HCT116 (cell line): Measurements from ENCODE around the gene ZNF787. TPM values are rescaled to one million over a fixed set of nuclear protein-coding genes. Genes with fewer than 3 reads are reported as not detected.
"Not testable (repeated sequence)": the region's sequence is repeated elsewhere in the genome, so short reads cannot be mapped to it uniquely, and the experiment has no call there.

Experiments
- ATAC-seq: fragments of 200-7000 bp; cut with Tn5 transposase; 2 replicates; pipeline ENCODE4 v1.9.1; 2020; ENCODE audit warnings: mild to moderate bottlenecking, moderate library complexity
- BruUV-seq: library from RNA; stranded (reverse); fragments of 400-500 nt; replicated peaks from 2 replicates; lab custom pipeline; 2021; lab: Mats Ljungman, UMichigan
- CTCF ChIA-PET: fragments of 300-600 bp; sonication (Branson Sonifier 250); formaldehyde crosslinking; loops from one replicate; lab custom pipeline; 2021; ENCODE audit warnings: antibody characterized with exemption; lab: Charles Lee
- POLR2A ChIA-PET: fragments of 300-600, 350-600 bp; sonication (Branson Sonifier 250); formaldehyde crosslinking; loops from one replicate; lab custom pipeline; 2021; ENCODE audit warnings: antibody characterized with exemption; lab: Charles Lee
- RAD21 ChIA-PET, 2 experiments: fragments of 300-600 bp; sonication (Branson Sonifier 250); formaldehyde crosslinking; loops; one replicate each; lab custom pipeline; 2023; ENCODE audit warnings: low total read pairs in 2 of 2; ENCODE audit not compliant: uncharacterized antibody in 2 of 2, unreplicated experiment in 2 of 2, low non-redundant PET in 1 of 2; lab: Charles Lee
- DNase-seq: peaks from one replicate; pipeline ENCODE4 v3.0.0-alpha.2; 2010; ENCODE audit warnings: low read depth, low spot score
- H2AFZ ChIP-seq: fragments of 200-600 bp; shearing (Covaris generic), sonication (generic); 2 replicates; pipeline ENCODE4 v1.6.1; 2017; ENCODE audit warnings: low read depth, mixed run types, mixed read lengths, antibody characterized with exemption, low read length; ENCODE audit not compliant: poor library complexity, severe bottlenecking
- H3K27ac ChIP-seq: 2 replicates; pipeline ENCODE4 v1.5.1; 2012; ENCODE audit warnings: low read depth, low read length
- H3K27me3 ChIP-seq: fragments of 200-600 bp; sonication (generic); 2 replicates; pipeline ENCODE4 v1.6.1; 2016; ENCODE audit warnings: mixed run types, low read length, mixed read lengths; ENCODE audit not compliant: insufficient read depth
- H3K36me3 ChIP-seq, 2 experiments: fragments of 200-500 bp in 1 of 2; fragments of 200-600 bp in 1 of 2; sonication (Bioruptor generic) in 1 of 2; sonication (generic) in 1 of 2; 2 replicates each; pipeline versions ENCODE4 v1.5.1 to v1.6.1; 2014 to 2016; ENCODE audit warnings: low read length in 2 of 2, inconsistent platforms in 1 of 2, mixed read lengths in 1 of 2, mixed run types in 1 of 2; ENCODE audit not compliant: insufficient read depth in 2 of 2, control insufficient read depth in 1 of 2
- H3K4me1 ChIP-seq, 2 experiments: fragments of 200-600 bp in 1 of 2; sonication (generic) in 1 of 2; 2 replicates each; pipeline versions ENCODE4 v1.5.1 to v1.6.1; 2012 to 2017; ENCODE audit warnings: low read length in 2 of 2, inconsistent platforms in 1 of 2, mild to moderate bottlenecking in 1 of 2, mixed read lengths in 1 of 2, mixed run types in 1 of 2, moderate library complexity in 1 of 2; ENCODE audit not compliant: insufficient read depth in 2 of 2, control insufficient read depth in 1 of 2
- H3K4me2 ChIP-seq: fragments of 200-600 bp; sonication (generic); 2 replicates; pipeline ENCODE4 v1.6.1; 2017; ENCODE audit warnings: mixed run types, low read length, mixed read lengths
- H3K4me3 ChIP-seq, 2 experiments: fragments of 200-600 bp in 1 of 2; sonication (generic) in 1 of 2; replicated peaks in 1 of 2; 2 replicates each; pipeline ENCODE4 v1.5.1; 2011 to 2016; ENCODE audit warnings: low read length in 2 of 2, control low read depth in 1 of 2, low read depth in 1 of 2, mild to moderate bottlenecking in 1 of 2, mixed read lengths in 1 of 2, mixed run types in 1 of 2
- H3K79me2 ChIP-seq: fragments of 200-600 bp; sonication (generic); 2 replicates; pipeline ENCODE4 v1.6.1; 2017; ENCODE audit warnings: mild to moderate bottlenecking, mixed run types, low read length, moderate library complexity, mixed read lengths; ENCODE audit not compliant: insufficient read depth
- H3K9ac ChIP-seq: fragments of 200-600 bp; sonication (generic); 2 replicates; pipeline ENCODE4 v1.6.1; 2016; ENCODE audit warnings: low read length, mixed read lengths
- H3K9me2 ChIP-seq: fragments of 200-600 bp; sonication (generic), shearing (Covaris generic); 2 replicates; pipeline ENCODE4 v1.6.1; 2017; ENCODE audit warnings: mixed run types, mild to moderate bottlenecking, moderate library complexity; ENCODE audit not compliant: insufficient read depth
- H3K9me3 ChIP-seq, 2 experiments: fragments of 200-500 bp in 1 of 2; fragments of 200-600 bp in 1 of 2; sonication (Bioruptor generic) in 1 of 2; sonication (generic) in 1 of 2; 2 replicates each; pipeline ENCODE4 v1.6.1; 2014 to 2017; ENCODE audit warnings: low read length in 2 of 2, mixed read lengths in 2 of 2, inconsistent platforms in 1 of 2, low read depth in 1 of 2, mild to moderate bottlenecking in 1 of 2, mixed run types in 1 of 2, moderate library complexity in 1 of 2; ENCODE audit not compliant: control insufficient read depth in 1 of 2, insufficient read depth in 1 of 2
- H4K20me1 ChIP-seq: fragments of 200-600 bp; sonication (generic), shearing (Covaris generic); 2 replicates; pipeline ENCODE4 v1.6.1; 2017; ENCODE audit warnings: mixed run types, mild to moderate bottlenecking, moderate library complexity; ENCODE audit not compliant: insufficient read depth
- EGR1 ChIP-seq: IDR thresholded peaks from 2 replicates; pipeline ENCODE4 v1.6.1; 2012; ENCODE audit warnings: low read depth
- intact Hi-C: fragments of 100-400 bp; cut with micrococcal nuclease; formaldehyde crosslinking; loops from 2 replicates; pipeline ENCODE4 v1.10.0; 2022
- total RNA-seq: library from RNA; stranded (reverse); gene quantifications from one replicate; pipeline ENCODE4 v1.2.1, GENCODE V29; 2021; ENCODE audit not compliant: unreplicated experiment

ZNF787 gene
- total RNA-seq, 1 experiment from 2014 or later, result 40.3 TPM

GRCh38 chr19:56106397-56106849 is 14.7 kb downstream of the ZNF787 start:
- Histone ChIP-seq H3K27ac (no peak overlapping the region), H3K4me1 (peaks cover 0 to 9% of the 10 kb centered on the region in 2 experiments; a peak in 1 of 4 replicates)
- no peak for TF ChIP-seq EGR1
- TF ChIP-seq, all 23 proteins: peak for 0
- no peak overlapping the region for H3K9ac ChIP-seq
- H4K20me1 ChIP-seq, result peaks cover 4% of the 10 kb centered on the region; the same call in 1 of the 2 replicates
- no peak overlapping the region for H3K4me2 ChIP-seq
- H3K79me2 ChIP-seq, result peaks cover 94% of the 10 kb centered on the region
- H3K9me3 ChIP-seq, result no peaks in the 10 kb centered on the region
- ChIA-PET RAD21 (no interaction called here), POLR2A (no interaction called here), CTCF (no interaction called here)
- ATAC-seq (no peak), DNase-seq (no peak)
- no peaks in the 10 kb centered on the region for H3K27me3 ChIP-seq
- peaks cover 0 to 9% of the 10 kb centered on the region in 2 experiments; a peak in 1 of 4 replicates for H3K36me3 ChIP-seq
- no peaks in the 10 kb centered on the region for H3K9me2 ChIP-seq
- no peak overlapping the region for H2AFZ ChIP-seq
- no peak overlapping the region for H3K4me3 ChIP-seq
- intact Hi-C loops, result no loop called here
- no TSS peak for BruUV-seq

GRCh38 chr19:56105831-56106396 is 15.2 kb downstream of the ZNF787 start:
- H3K4me1 ChIP-seq, H2AFZ ChIP-seq, H3K4me2 ChIP-seq, POLR2A ChIA-PET, intact Hi-C loops, H3K36me3 ChIP-seq, H3K9me3 ChIP-seq, H4K20me1 ChIP-seq, H3K4me3 ChIP-seq, BruUV-seq, RAD21 ChIA-PET, DNase-seq, H3K27me3 ChIP-seq, ATAC-seq, H3K27ac ChIP-seq, H3K9me2 ChIP-seq, H3K9ac ChIP-seq: not testable (repeated sequence)
- CTCF ChIA-PET, result interaction anchor here (1.3 to 1.4 kb wide), 4 partner anchors 10 to 228 kb away, joined by 4 to 8 read pairs (median 6); no protein-coding TSS in a partner anchor
- peaks cover 94% of the 10 kb centered on the region for H3K79me2 ChIP-seq
